Trophoblast cell (in vitro differentiated cells and primary cell): ENCODE measurements around the gene ORC2.
"Not testable (repeated sequence)": the region's sequence is repeated elsewhere in the genome, so short reads cannot be mapped to it uniquely, and the experiment has no call there.

Source experiments
- DNase-seq, 2 donors: peaks; one replicate each; pipeline ENCODE4 v3.0.0-alpha.2; 2016
- H2AFZ ChIP-seq: 2 replicates; pipeline ENCODE4 v1.6.1; 2013; ENCODE audit warnings: low read length, moderate library complexity, mild to moderate bottlenecking; ENCODE audit not compliant: insufficient read depth, poor library complexity
- H2AK5ac ChIP-seq: 2 replicates; pipeline ENCODE4 v1.6.1; 2013; ENCODE audit warnings: mild to moderate bottlenecking, low read length
- H2BK120ac ChIP-seq: 2 replicates; pipeline ENCODE4 v1.6.1; 2013; ENCODE audit warnings: low read length, mild to moderate bottlenecking, moderate library complexity; ENCODE audit not compliant: insufficient read depth, poor library complexity
- H2BK12ac ChIP-seq: 2 replicates; pipeline ENCODE4 v1.6.1; 2013; ENCODE audit warnings: mild to moderate bottlenecking, low read length, moderate library complexity
- H2BK5ac ChIP-seq: 2 replicates; pipeline ENCODE4 v1.6.1; 2013; ENCODE audit warnings: low read length, low read depth, moderate library complexity, mild to moderate bottlenecking; ENCODE audit not compliant: poor library complexity
- H3K14ac ChIP-seq: 2 replicates; pipeline ENCODE4 v1.6.1; 2013; ENCODE audit warnings: mild to moderate bottlenecking, low read length
- H3K18ac ChIP-seq: 2 replicates; pipeline ENCODE4 v1.6.1; 2013; ENCODE audit warnings: mild to moderate bottlenecking, low read length
- H3K23ac ChIP-seq: 2 replicates; pipeline ENCODE4 v1.6.1; 2013; ENCODE audit warnings: low read length
- H3K27ac ChIP-seq: 2 replicates; pipeline ENCODE4 v1.5.1; 2013; ENCODE audit warnings: low read depth, mild to moderate bottlenecking, inconsistent platforms, low read length, moderate library complexity
- H3K27me3 ChIP-seq: 2 replicates; pipeline ENCODE4 v1.6.1; 2013; ENCODE audit warnings: inconsistent platforms, mild to moderate bottlenecking, low read length, moderate library complexity; ENCODE audit not compliant: insufficient read depth
- H3K36me3 ChIP-seq, 2 experiments: 1 replicate in 1 of 2; 2 replicates in 1 of 2; pipeline ENCODE4 v1.6.1; 2013; ENCODE audit warnings: low read length in 2 of 2, mild to moderate bottlenecking in 2 of 2, moderate library complexity in 1 of 2; ENCODE audit not compliant: insufficient read depth in 2 of 2, control insufficient read depth in 1 of 2
- H3K4ac ChIP-seq: 2 replicates; pipeline ENCODE4 v1.6.1; 2013; ENCODE audit warnings: low read depth, mild to moderate bottlenecking, low read length, moderate library complexity
- H3K4me1 ChIP-seq, 2 experiments: 1 replicate in 1 of 2; 2 replicates in 1 of 2; pipeline ENCODE4 v1.6.1; 2013; ENCODE audit warnings: low read length in 2 of 2, mild to moderate bottlenecking in 2 of 2, moderate library complexity in 1 of 2; ENCODE audit not compliant: insufficient read depth in 2 of 2, control insufficient read depth in 1 of 2
- H3K4me2 ChIP-seq: 2 replicates; pipeline ENCODE4 v1.6.1; 2013; ENCODE audit warnings: inconsistent platforms, mild to moderate bottlenecking, low read length, moderate library complexity
- H3K4me3 ChIP-seq: 2 replicates; pipeline ENCODE4 v1.5.1; 2013; ENCODE audit warnings: mild to moderate bottlenecking, low read depth, low read length, inconsistent platforms
- H3K79me1 ChIP-seq: one replicate; pipeline ENCODE4 v1.6.1; 2013; ENCODE audit warnings: low read length
- H3K79me2 ChIP-seq: 2 replicates; pipeline ENCODE4 v1.6.1; 2013; ENCODE audit warnings: low read length, mild to moderate bottlenecking; ENCODE audit not compliant: control insufficient read depth, insufficient read depth, poor library complexity
- H3K9ac ChIP-seq: 2 replicates; pipeline ENCODE4 v1.6.1; 2013; ENCODE audit warnings: mild to moderate bottlenecking, low read length
- H3K9me3 ChIP-seq: 2 replicates; pipeline ENCODE4 v1.6.1; 2013; ENCODE audit warnings: low read depth, mild to moderate bottlenecking, control low read depth, inconsistent platforms, low read length; ENCODE audit not compliant: insufficient read depth
- H4K12ac ChIP-seq: 2 replicates; pipeline ENCODE4 v1.6.1; 2013; ENCODE audit warnings: low read depth, mild to moderate bottlenecking, low read length, moderate library complexity
- H4K8ac ChIP-seq: 2 replicates; pipeline ENCODE4 v1.6.1; 2013; ENCODE audit warnings: low read depth, mild to moderate bottlenecking, low read length, moderate library complexity
- H4K91ac ChIP-seq: one replicate; pipeline ENCODE4 v1.6.1; 2013; ENCODE audit warnings: low read depth, mild to moderate bottlenecking, low read length, moderate library complexity
- WGBS: extraction: QIAGEN DNeasy Blood & Tissue Kit; methylation state at CpG from one replicate; pipeline ENCODE4 v1.1.7; 2013; ENCODE audit warnings: missing lambda C conversion rate; ENCODE audit not compliant: insufficient read length, insufficient coverage; ENCODE audit errors: extremely low coverage; 5-methylcytosine and 5-hydroxymethylcytosine counted together

The ORC2 gene

GRCh38 chr2:200976710-200977109 lies 13.2 kb upstream of the ORC2 start:
- no peak overlapping the region for H4K8ac ChIP-seq
- H2AK5ac ChIP-seq = no peak overlapping the region
- H3K23ac ChIP-seq = no peak overlapping the region
- no peak overlapping the region for H4K12ac ChIP-seq
- H3K36me3 ChIP-seq = peaks cover 2 to 6% of the 10 kb centered on the region in 2 experiments
- no peak overlapping the region for H2AFZ ChIP-seq
- H4K91ac ChIP-seq = no peak overlapping the region
- H3K9me3 ChIP-seq = no peaks in the 10 kb centered on the region
- H2BK120ac ChIP-seq = no peak overlapping the region
- no peak overlapping the region for H3K14ac ChIP-seq
- DNase-seq = no peak
- no peak overlapping the region for H3K9ac ChIP-seq
- no peak overlapping the region for H2BK5ac ChIP-seq
- no peaks in the 10 kb centered on the region for H3K79me1 ChIP-seq
- H3K18ac ChIP-seq = no peak overlapping the region
- no peaks in the 10 kb centered on the region for H3K79me2 ChIP-seq
- H3K4me3 ChIP-seq = no peak overlapping the region
- no peak overlapping the region for H3K4me2 ChIP-seq
- H2BK12ac ChIP-seq = no peak overlapping the region
- H3K4ac ChIP-seq = no peak overlapping the region
- H3K27me3 ChIP-seq = no peaks in the 10 kb centered on the region
- H3K4me1 ChIP-seq = no peaks in the 10 kb centered on the region
- H3K27ac ChIP-seq = no peak overlapping the region

- Histone ChIP-seq H3K23ac (no peak overlapping the region), H2AFZ (no peak overlapping the region), H4K12ac (no peak overlapping the region), H2BK12ac (no peak overlapping the region), H3K18ac (no peak overlapping the region), H3K4me1 (no peaks in the 10 kb centered on the region), H2BK120ac (no peak overlapping the region), H3K36me3 (no peaks in the 10 kb centered on the region), H4K91ac (no peak overlapping the region), H3K27me3 (no peaks in the 10 kb centered on the region), H4K8ac (no peak overlapping the region), H3K4me3 (no peak overlapping the region), H3K4ac (no peak overlapping the region), H3K79me2 (no peaks in the 10 kb centered on the region), H2BK5ac (no peak overlapping the region), H3K9ac (no peak overlapping the region), H3K79me1 (no peaks in the 10 kb centered on the region), H3K9me3 (no peaks in the 10 kb centered on the region), H2AK5ac (no peak overlapping the region), H3K4me2 (no peak overlapping the region), H3K14ac (no peak overlapping the region), H3K27ac (no peak overlapping the region)
- no peak for DNase-seq
Observed at GRCh38 chr2:200975672-200976071, 12.2 kb upstream of the ORC2 start.

GRCh38 chr2:200970057-200970456 lies 6.6 kb upstream of the ORC2 start:
- not testable (repeated sequence) for H4K8ac ChIP-seq, H3K4ac ChIP-seq, H3K14ac ChIP-seq, H3K9me3 ChIP-seq, H3K18ac ChIP-seq, H3K4me3 ChIP-seq, H2BK12ac ChIP-seq, H3K4me2 ChIP-seq, H3K36me3 ChIP-seq, H3K23ac ChIP-seq, H2BK120ac ChIP-seq, H3K27ac ChIP-seq, H2AK5ac ChIP-seq, H4K12ac ChIP-seq, H3K9ac ChIP-seq, H2AFZ ChIP-seq, DNase-seq, H3K4me1 ChIP-seq, H3K27me3 ChIP-seq, H3K79me1 ChIP-seq, H2BK5ac ChIP-seq, H4K91ac ChIP-seq, H3K79me2 ChIP-seq
- no CpG with 5 or more reads among the region's 3 CpGs for WGBS

- Histone ChIP-seq H3K14ac (no peak overlapping the region), H3K4ac (no peak overlapping the region), H3K4me2 (no peak overlapping the region), H3K4me3 (no peak overlapping the region), H2AK5ac (no peak overlapping the region), H3K79me2 (no peaks in the 10 kb centered on the region), H4K12ac (no peak overlapping the region), H3K36me3 (no peaks in the 10 kb centered on the region), H3K9ac (no peak overlapping the region), H2BK12ac (no peak overlapping the region), H3K9me3 (no peaks in the 10 kb centered on the region), H4K8ac (no peak overlapping the region), H2BK120ac (no peak overlapping the region), H3K23ac (no peak overlapping the region), H3K4me1 (peaks cover 0 to 3% of the 10 kb centered on the region in 2 experiments), H3K27me3 (no peaks in the 10 kb centered on the region), H3K79me1 (peaks cover 2% of the 10 kb centered on the region), H2BK5ac (no peak overlapping the region), H3K18ac (no peak overlapping the region), H2AFZ (no peak overlapping the region), H4K91ac (no peak overlapping the region), H3K27ac (no peak overlapping the region)
- no CpG with 5 or more reads among the region's 2 CpGs for WGBS
- no peak for DNase-seq
Observed at GRCh38 chr2:200968735-200969134, 5.3 kb upstream of the ORC2 start.

GRCh38 chr2:200968162-200968561 lies 4.7 kb upstream of the ORC2 start:
- H4K91ac ChIP-seq = no peak overlapping the region
- H3K9ac ChIP-seq = no peak overlapping the region
- H3K18ac ChIP-seq = no peak overlapping the region
- no peak overlapping the region for H2BK5ac ChIP-seq
- H2BK12ac ChIP-seq = no peak overlapping the region
- peaks cover 0 to 3% of the 10 kb centered on the region in 2 experiments for H3K4me1 ChIP-seq
- no CpG with 5 or more reads among the region's 1 CpG for WGBS
- no peak overlapping the region for H3K4me3 ChIP-seq
- H3K14ac ChIP-seq = no peak overlapping the region
- H3K9me3 ChIP-seq = no peaks in the 10 kb centered on the region
- H3K23ac ChIP-seq = no peak overlapping the region
- peaks cover 3% of the 10 kb centered on the region for H3K79me2 ChIP-seq
- peaks cover 5% of the 10 kb centered on the region for H3K79me1 ChIP-seq
- no peak overlapping the region for H2AFZ ChIP-seq
- no peak overlapping the region for H4K12ac ChIP-seq
- H3K27me3 ChIP-seq = no peaks in the 10 kb centered on the region
- H4K8ac ChIP-seq = no peak overlapping the region
- no peak overlapping the region for H3K4me2 ChIP-seq
- no peak overlapping the region for H3K27ac ChIP-seq
- no peak for DNase-seq
- H3K4ac ChIP-seq = no peak overlapping the region
- no peaks in the 10 kb centered on the region for H3K36me3 ChIP-seq
- no peak overlapping the region for H2BK120ac ChIP-seq
- H2AK5ac ChIP-seq = no peak overlapping the region
